Mammary epithelial cell (primary cell): ENCODE data around the gene PERM1.

Experiments used
- CTCF ChIP-seq, 2 donors: IDR thresholded peaks in 1 of 2; conservative IDR thresholded peaks in 1 of 2; 2 replicates each; pipeline ENCODE4 v1.5.1; 2011 to 2012; ENCODE audit warnings: inconsistent platforms in 2 of 2, low read length in 2 of 2, mild to moderate bottlenecking in 2 of 2, control low read depth in 1 of 2, low read depth in 1 of 2; ENCODE audit not compliant: insufficient read depth in 1 of 2; ENCODE audit errors: extremely low read depth in 1 of 2
- EZH2 ChIP-seq: IDR thresholded peaks from 2 replicates; pipeline ENCODE4 v1.6.1; 2012; ENCODE audit warnings: low read length, inconsistent platforms, borderline replicate concordance

GRCh38 chr1:942411-942821, 39.5 kb downstream of the PERM1 start:
- TF ChIP-seq CTCF (conservative IDR thresholded peaks at IDR 0.05 in 1 of 2, IDR thresholded peaks at IDR 0.05 in 1 of 2; ENCODE audit: extremely low read depth in 1 of 2, insufficient read depth in 1 of 2, low read depth in 1 of 2, low read length in 2 of 2), result no peak
- TF ChIP-seq EZH2, result no peak
